GM12878 (cell line): Measurements from ENCODE around the gene RBPJ. TPM values are rescaled to one million over a fixed set of nuclear protein-coding genes. Genes with fewer than 3 reads are reported as not detected.

Experiments used
- BCL3 ChIP-seq: IDR thresholded peaks from 2 replicates; pipeline ENCODE4 v1.6.1; 2011; ENCODE audit warnings: borderline replicate concordance, low read depth, mild to moderate bottlenecking, moderate library complexity, low read length; ENCODE audit not compliant: insufficient read depth, poor library complexity, severe bottlenecking
- CBX3 ChIP-seq: fragments of 200-600 bp; sonication (generic); IDR thresholded peaks from 2 replicates; pipeline ENCODE4 v1.6.1; 2016; ENCODE audit warnings: low read depth, borderline replicate concordance
- CREB1 ChIP-seq: IDR thresholded peaks from 2 replicates; pipeline ENCODE4 v1.6.1; 2012; ENCODE audit warnings: low read depth, mild to moderate bottlenecking, inconsistent platforms
- HDAC2 ChIP-seq: fragments of 200-600 bp; sonication (generic); IDR thresholded peaks from 2 replicates; pipeline ENCODE4 v1.6.1; 2017
- HDGF ChIP-seq: fragments of 450-650 bp; IDR thresholded peaks from 2 replicates; pipeline ENCODE4 v1.6.1; 2016; ENCODE audit warnings: antibody characterized with exemption
- IKZF2 ChIP-seq, 2 experiments: fragments of 450-650 bp; IDR thresholded peaks; 2 replicates each; pipeline ENCODE4 v1.6.1; 2017; ENCODE audit warnings: mild to moderate bottlenecking in 2 of 2, moderate library complexity in 2 of 2
- IRF4 ChIP-seq: IDR thresholded peaks from 2 replicates; pipeline ENCODE4 v1.6.1; 2011; ENCODE audit warnings: low read depth, low read length
- IRF5 ChIP-seq: fragments of 450-650 bp; IDR thresholded peaks from 2 replicates; pipeline ENCODE4 v1.6.1; 2017; ENCODE audit warnings: borderline replicate concordance
- MEF2A ChIP-seq: IDR thresholded peaks from 2 replicates; pipeline ENCODE4 v1.6.1; 2011; ENCODE audit warnings: low read depth, mild to moderate bottlenecking, low read length, moderate library complexity; ENCODE audit not compliant: insufficient read depth
- NBN ChIP-seq: fragments of 450-650 bp; IDR thresholded peaks from 2 replicates; pipeline ENCODE4 v1.6.1; 2016
- NRF1 ChIP-seq: conservative IDR thresholded peaks from 2 replicates; pipeline ENCODE4 v1.6.1; 2011; ENCODE audit warnings: mild to moderate bottlenecking, low read depth, low read length, improper control_type of control experiment
- POLR2A ChIP-seq: IDR thresholded peaks from 2 replicates; pipeline ENCODE4 v1.6.1; 2011; ENCODE audit warnings: low read depth, mild to moderate bottlenecking, low read length
- RCOR1 ChIP-seq: conservative IDR thresholded peaks from 2 replicates; pipeline ENCODE4 v1.6.1; 2012; ENCODE audit warnings: low read depth, low read length, improper control_type of control experiment
- RUNX3 ChIP-seq: IDR thresholded peaks from 2 replicates; pipeline ENCODE4 v1.6.1; 2012; ENCODE audit warnings: low read length, inconsistent platforms
- SIX5 ChIP-seq: IDR thresholded peaks from 2 replicates; pipeline ENCODE4 v1.6.1; 2011; ENCODE audit warnings: mild to moderate bottlenecking, low read depth, low read length, moderate library complexity; ENCODE audit not compliant: severe bottlenecking
- SMAD1 ChIP-seq: fragments of 450-650 bp; IDR thresholded peaks from 2 replicates; pipeline ENCODE4 v1.6.1; 2018; ENCODE audit warnings: mild to moderate bottlenecking, low read depth; ENCODE audit not compliant: partially characterized antibody
- SP1 ChIP-seq: IDR thresholded peaks from one replicate; pipeline ENCODE4 v1.6.1; 2011; ENCODE audit warnings: low read depth, low read length
- STAT3 ChIP-seq: IDR thresholded peaks from 2 replicates; pipeline ENCODE4 v1.6.1; 2011; ENCODE audit warnings: low read depth, low read length, improper control_type of control experiment
- TCF12 ChIP-seq: IDR thresholded peaks from 2 replicates; pipeline ENCODE4 v1.6.1; 2011; ENCODE audit warnings: low read depth, mild to moderate bottlenecking, low read length
- YY1 ChIP-seq: IDR thresholded peaks from 2 replicates; pipeline ENCODE4 v1.6.1; 2011; ENCODE audit warnings: low read depth, mild to moderate bottlenecking, low read length
- ZNF207 ChIP-seq: fragments of 450-650 bp; IDR thresholded peaks from 2 replicates; pipeline ENCODE4 v1.6.1; 2014; ENCODE audit warnings: antibody characterized with exemption, mild to moderate bottlenecking, borderline replicate concordance
- ZNF274 ChIP-seq: IDR thresholded peaks from one replicate; pipeline ENCODE4 v1.8.0; 2011; ENCODE audit not compliant: insufficient read length, insufficient read depth
- ZNF622 ChIP-seq: fragments of 450-650 bp; IDR thresholded peaks from 2 replicates; pipeline ENCODE4 v1.6.1; 2017; ENCODE audit warnings: mild to moderate bottlenecking, inconsistent platforms
- polyA plus RNA-seq, 11 experiments: library from polyadenylated mRNA; depleted of rRNA in 4 of 11; unstranded in 6 of 11; stranded (reverse) in 5 of 11; fragments of >200 nt; fragmentation: Nextera tagmentation in 4 of 11; fragmentation: Illumina TruSeq in 1 of 11; extraction: Ambion mirVana in 4 of 11; extraction: Trizol in 1 of 11; gene quantifications; 1 replicate in 1 of 11; 2 replicates in 10 of 11; pipeline versions ENCODE4 v1.2.1 to v1.2.3, GENCODE V29; 2011 to 2016; ENCODE audit warnings: inconsistent platforms in 2 of 11, missing spikeins in 2 of 11, low read depth in 1 of 11
- total RNA-seq, 4 experiments: library from RNA; depleted of rRNA in 3 of 4; stranded (reverse); fragments of >200 nt in 3 of 4; fragmentation: Illumina TruSeq in 1 of 4; extraction: Trizol in 1 of 4; gene quantifications; 2 replicates each; pipeline versions ENCODE4 v1.2.1 to v1.2.3, GENCODE V29; 2013 to 2021
- TF ChIP-seq, protein P1 (sequence below): fragments of 450-650 bp; IDR thresholded peaks from 2 replicates; pipeline ENCODE4 v1.6.1; 2017; ENCODE audit warnings: low read depth, mild to moderate bottlenecking, moderate library complexity
- TF ChIP-seq, protein P2 (sequence below): fragments of 450-650 bp; IDR thresholded peaks from 2 replicates; pipeline ENCODE4 v1.6.1; 2018; ENCODE audit warnings: borderline replicate concordance, mild to moderate bottlenecking; ENCODE audit not compliant: partially characterized antibody

Gene RBPJ
- total and polyA plus RNA-seq, 10 of the 15 experiments (the other 5 are each of a cell fraction or from before 2014, with no cell fraction given) = 24.5 to 87.6 (median 41.6) TPM

DNA sequence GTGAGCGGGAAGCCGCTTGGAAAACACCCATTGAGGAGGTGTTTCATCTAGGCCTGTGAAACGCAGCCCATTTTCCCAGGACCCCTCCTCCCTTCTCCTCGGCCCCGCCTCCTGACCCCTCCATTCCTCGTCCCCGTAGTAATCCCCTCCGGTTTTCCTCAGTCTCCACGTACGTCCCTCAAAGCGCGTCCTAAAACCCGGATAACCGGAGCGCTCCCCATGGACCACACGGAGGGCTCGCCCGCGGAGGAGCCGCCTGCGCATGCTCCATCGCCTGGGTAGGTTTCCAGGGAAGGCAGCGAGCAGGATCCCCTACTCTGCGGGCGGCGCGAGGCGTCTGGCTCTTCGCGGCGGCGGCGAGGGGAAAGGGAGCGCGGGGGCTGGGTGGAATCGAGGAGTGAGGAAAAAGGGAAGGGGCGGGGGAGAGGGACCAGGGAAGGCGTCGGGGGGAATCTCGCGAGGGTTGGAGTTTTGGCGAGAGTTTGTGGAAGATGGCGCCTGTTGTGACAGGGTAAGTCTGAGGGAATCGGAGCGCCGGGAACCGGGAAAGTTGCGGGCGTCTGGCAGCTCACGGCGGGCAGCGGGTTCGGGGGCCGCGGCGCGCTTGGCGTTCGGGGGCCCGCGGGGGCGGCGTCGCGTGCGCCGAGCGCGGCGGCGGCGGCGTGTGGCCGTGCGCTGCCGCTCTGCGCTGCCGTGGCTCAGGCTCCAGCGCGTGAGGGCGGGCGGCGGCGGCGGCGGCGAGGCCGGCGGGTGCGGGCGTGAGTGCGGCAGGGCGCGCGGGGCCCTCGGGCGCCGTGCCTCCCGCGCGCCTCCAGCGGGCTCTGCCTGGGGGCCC is at the start of gene RBPJ (continued):
- TF ChIP-seq TCF12 (no peak; the same call in 1 of the 2 replicates), SP1 (peak; percentile 98), NRF1 (peak; percentile 63), POLR2A (peak; percentile 80), SIX5 (no peak), STAT3 (no peak), IRF5 (peak; percentile 78), ZNF207 (0 out of 2 replicates have a peak, but pooled peaks have one; percentile 63), HDAC2 (no peak), SMAD1 (no peak), YY1 (peak; percentile 93), CBX3 (no peak), IKZF2 (IDR thresholded peaks at IDR 0.05) (peak; percentile 96 to 97), MEF2A (no peak), NBN (peak; percentile 64; the same call in 1 of the 2 replicates), RUNX3 (peak; percentile 80), CREB1 (peak; percentile 74), BCL3 (no peak), ZNF274 (no peak), RCOR1 (peak; percentile 87; the same call in 1 of the 2 replicates), IRF4 (no peak), ZNF622 (no peak), HDGF (peak; percentile 34; the same call in 1 of the 2 replicates)
- TF ChIP-seq, protein P1, sequence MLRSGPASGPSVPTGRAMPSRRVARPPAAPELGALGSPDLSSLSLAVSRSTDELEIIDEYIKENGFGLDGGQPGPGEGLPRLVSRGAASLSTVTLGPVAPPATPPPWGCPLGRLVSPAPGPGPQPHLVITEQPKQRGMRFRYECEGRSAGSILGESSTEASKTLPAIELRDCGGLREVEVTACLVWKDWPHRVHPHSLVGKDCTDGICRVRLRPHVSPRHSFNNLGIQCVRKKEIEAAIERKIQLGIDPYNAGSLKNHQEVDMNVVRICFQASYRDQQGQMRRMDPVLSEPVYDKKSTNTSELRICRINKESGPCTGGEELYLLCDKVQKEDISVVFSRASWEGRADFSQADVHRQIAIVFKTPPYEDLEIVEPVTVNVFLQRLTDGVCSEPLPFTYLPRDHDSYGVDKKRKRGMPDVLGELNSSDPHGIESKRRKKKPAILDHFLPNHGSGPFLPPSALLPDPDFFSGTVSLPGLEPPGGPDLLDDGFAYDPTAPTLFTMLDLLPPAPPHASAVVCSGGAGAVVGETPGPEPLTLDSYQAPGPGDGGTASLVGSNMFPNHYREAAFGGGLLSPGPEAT = peak; percentile 99
- TF ChIP-seq, protein P2, sequence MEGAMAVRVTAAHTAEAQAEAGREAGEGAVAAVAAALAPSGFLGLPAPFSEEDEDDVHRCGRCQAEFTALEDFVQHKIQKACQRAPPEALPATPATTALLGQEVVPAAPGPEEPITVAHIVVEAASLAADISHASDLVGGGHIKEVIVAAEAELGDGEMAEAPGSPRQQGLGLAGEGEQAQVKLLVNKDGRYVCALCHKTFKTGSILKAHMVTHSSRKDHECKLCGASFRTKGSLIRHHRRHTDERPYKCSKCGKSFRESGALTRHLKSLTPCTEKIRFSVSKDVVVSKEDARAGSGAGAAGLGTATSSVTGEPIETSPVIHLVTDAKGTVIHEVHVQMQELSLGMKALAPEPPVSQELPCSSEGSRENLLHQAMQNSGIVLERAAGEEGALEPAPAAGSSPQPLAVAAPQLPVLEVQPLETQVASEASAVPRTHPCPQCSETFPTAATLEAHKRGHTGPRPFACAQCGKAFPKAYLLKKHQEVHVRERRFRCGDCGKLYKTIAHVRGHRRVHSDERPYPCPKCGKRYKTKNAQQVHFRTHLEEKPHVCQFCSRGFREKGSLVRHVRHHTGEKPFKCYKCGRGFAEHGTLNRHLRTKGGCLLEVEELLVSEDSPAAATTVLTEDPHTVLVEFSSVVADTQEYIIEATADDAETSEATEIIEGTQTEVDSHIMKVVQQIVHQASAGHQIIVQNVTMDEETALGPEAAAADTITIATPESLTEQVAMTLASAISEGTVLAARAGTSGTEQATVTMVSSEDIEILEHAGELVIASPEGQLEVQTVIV = peak; percentile 60
